Bronchial epithelial cell (primary cell): Measurements from ENCODE around the gene CENPV. TPM values are rescaled to one million over a fixed set of nuclear protein-coding genes. Genes with fewer than 3 reads are reported as not detected.

ENCODE experiments used
- DNase-seq: peaks from one replicate; pipeline ENCODE4 v3.0.0-alpha.2; 2010; ENCODE audit warnings: low read depth
- FAIRE-seq: peaks from 2 replicates; lab custom pipeline; 2011; peaks lifted over from hg19 to GRCh38; lab: Jason Lieb, UNC
- H3K27me3 ChIP-seq: 2 replicates; pipeline ENCODE4 v1.5.1; 2011; ENCODE audit warnings: low read length; ENCODE audit not compliant: control insufficient read depth, insufficient read depth
- H3K36me3 ChIP-seq: 2 replicates; pipeline ENCODE4 v1.5.1; 2011; ENCODE audit warnings: low read length; ENCODE audit not compliant: control insufficient read depth, insufficient read depth
- H3K4me3 ChIP-seq: 2 replicates; pipeline ENCODE4 v1.5.1; 2011; ENCODE audit warnings: mild to moderate bottlenecking, low read depth, low read length, control low read depth
- total RNA-seq: library from RNA; depleted of rRNA; stranded (reverse); fragments of >200 nt; gene quantifications from 2 replicates; pipeline ENCODE4 v1.2.1, GENCODE V29; 2014
- TF ChIP-seq, protein P1 (sequence below): IDR thresholded peaks from 2 replicates; pipeline ENCODE4 v1.5.1; 2011; ENCODE audit warnings: mild to moderate bottlenecking, moderate library complexity, low read length, control low read depth, inconsistent platforms; ENCODE audit not compliant: insufficient read depth, severe bottlenecking

CENPV gene
- total RNA-seq, 1 donor from 2014 or later = 17.4 TPM

DNA sequence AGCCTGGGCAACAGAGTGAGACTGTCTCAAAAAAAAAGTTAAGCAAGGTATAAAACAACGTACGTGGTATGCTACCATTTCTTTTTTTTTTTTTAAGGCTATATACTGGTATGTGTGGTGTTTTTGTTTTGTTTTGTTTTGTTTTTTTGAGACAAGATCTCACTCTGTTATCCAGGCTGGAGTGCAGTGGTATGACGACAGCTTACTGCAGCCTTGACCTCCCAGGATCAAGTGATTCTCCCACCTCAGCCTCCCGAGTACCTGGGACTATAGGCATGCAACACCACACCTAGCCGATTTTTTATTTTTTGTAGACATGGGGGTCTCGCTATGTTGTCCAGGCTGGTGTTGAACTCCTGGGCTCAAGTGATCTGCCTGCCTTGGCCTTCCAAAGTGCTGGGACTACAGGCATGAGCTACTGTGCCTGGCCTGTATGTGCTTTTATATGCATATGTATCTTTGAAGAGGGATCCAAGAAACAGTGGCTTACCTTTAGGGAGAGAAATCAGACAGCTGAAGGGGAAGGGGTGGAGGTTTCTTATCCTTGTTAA is 6.5 kb downstream of the CENPV start:
- Histone ChIP-seq H3K4me3 (no peak overlapping the region), H3K36me3 (no peaks in the 10 kb centered on the region), H3K27me3 (no peaks in the 10 kb centered on the region)
- TF ChIP-seq, protein P1, sequence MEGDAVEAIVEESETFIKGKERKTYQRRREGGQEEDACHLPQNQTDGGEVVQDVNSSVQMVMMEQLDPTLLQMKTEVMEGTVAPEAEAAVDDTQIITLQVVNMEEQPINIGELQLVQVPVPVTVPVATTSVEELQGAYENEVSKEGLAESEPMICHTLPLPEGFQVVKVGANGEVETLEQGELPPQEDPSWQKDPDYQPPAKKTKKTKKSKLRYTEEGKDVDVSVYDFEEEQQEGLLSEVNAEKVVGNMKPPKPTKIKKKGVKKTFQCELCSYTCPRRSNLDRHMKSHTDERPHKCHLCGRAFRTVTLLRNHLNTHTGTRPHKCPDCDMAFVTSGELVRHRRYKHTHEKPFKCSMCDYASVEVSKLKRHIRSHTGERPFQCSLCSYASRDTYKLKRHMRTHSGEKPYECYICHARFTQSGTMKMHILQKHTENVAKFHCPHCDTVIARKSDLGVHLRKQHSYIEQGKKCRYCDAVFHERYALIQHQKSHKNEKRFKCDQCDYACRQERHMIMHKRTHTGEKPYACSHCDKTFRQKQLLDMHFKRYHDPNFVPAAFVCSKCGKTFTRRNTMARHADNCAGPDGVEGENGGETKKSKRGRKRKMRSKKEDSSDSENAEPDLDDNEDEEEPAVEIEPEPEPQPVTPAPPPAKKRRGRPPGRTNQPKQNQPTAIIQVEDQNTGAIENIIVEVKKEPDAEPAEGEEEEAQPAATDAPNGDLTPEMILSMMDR = no peak
- DNase-seq (no peak), FAIRE-seq (no peak)

DNA sequence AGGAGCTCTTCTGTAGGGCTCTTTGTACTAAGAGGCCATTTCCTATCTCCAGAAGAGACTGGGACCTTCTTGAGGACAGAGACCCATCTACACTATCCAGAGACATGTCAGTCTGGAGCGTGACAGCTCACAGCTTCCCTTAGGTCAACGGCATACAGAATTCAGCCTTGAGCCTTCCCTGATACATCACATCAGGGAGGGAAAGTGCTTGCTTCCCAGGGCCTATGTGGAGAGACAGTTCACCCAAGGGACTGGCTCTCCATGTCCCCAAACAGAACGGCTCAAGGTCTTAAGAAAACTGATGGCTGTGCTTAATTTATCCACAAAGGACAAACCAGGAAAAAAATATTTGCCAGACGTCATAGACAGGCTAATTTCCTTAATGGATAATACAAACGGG is 7.7 kb downstream of the CENPV start:
- Histone ChIP-seq H3K27me3 (no peaks in the 10 kb centered on the region), H3K4me3 (no peak overlapping the region), H3K36me3 (no peaks in the 10 kb centered on the region)
- DNase-seq = no peak
- no peak for FAIRE-seq
- TF ChIP-seq, protein P1 = no peak

DNA sequence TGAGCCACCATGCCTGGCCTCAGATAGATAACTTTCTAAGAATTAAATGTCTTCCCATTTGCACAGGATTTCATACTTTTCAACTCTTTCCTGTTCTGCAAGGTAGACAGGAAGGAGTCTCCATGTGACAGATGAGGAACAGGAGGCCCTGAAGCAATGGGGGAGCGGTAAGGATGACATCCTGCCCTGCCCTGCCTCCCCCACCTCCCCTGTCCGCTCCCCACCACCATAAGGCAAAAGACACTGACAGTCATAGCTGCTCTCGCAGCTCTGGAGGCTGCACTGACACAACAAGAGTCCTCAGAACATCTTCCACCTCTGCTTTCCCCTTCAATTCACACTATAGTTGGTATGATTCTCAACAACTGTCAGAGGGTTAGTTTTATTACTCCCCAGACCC is 9.7 kb downstream of the CENPV start:
- Histone ChIP-seq H3K4me3 (no peak overlapping the region), H3K27me3 (no peaks in the 10 kb centered on the region), H3K36me3 (no peaks in the 10 kb centered on the region)
- DNase-seq = no peak
- FAIRE-seq = no peak
- TF ChIP-seq, protein P1 = no peak

DNA sequence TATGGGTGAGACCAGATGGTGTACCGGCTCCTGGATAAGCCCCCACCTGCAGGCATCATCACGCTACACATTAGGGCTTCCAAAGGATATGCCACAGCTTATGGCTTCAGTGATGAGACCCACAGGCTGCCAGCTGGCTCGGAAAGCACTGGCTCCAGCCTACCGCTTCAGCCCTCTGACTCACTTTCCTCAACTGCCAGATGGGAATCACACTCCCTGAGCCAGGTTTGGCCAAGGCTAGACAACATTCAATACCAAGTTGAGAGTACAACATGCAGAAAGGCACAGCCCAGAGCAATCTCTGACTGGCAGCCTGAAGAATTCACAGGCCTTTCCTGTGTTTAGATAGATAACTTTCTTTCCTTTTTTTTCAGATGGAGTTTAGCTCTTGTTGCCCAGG is 10.3 kb downstream of the CENPV start:
- Histone ChIP-seq H3K36me3 (no peaks in the 10 kb centered on the region), H3K4me3 (no peak overlapping the region), H3K27me3 (no peaks in the 10 kb centered on the region)
- DNase-seq (no peak), FAIRE-seq (peak; percentile 7)
- TF ChIP-seq, protein P1 = no peak

DNA sequence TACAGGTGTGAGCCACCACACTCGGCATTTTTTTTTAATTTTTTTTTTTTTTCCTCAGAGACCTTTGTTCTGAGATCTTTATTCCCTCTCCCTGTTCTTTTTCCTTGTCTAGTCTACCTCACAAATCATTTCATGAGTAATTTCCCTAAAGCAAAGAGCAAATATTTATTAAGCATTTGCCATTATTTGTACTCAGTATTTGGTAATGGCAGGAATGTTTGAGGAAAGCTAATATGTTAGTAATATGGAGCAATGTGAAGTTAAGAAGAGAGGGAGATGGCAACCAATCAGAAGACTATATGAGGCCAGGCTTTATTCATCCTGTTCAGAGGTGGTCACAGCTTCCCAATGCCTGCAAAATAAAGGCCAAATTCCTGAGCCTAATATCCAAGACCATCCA is 13.3 kb downstream of the CENPV start:
- H3K4me3 ChIP-seq = no peak overlapping the region
- no peak for FAIRE-seq
- DNase-seq = peak; percentile 10
- TF ChIP-seq, protein P1 = no peak
- no peaks in the 10 kb centered on the region for H3K36me3 ChIP-seq
- H3K27me3 ChIP-seq = no peaks in the 10 kb centered on the region

DNA sequence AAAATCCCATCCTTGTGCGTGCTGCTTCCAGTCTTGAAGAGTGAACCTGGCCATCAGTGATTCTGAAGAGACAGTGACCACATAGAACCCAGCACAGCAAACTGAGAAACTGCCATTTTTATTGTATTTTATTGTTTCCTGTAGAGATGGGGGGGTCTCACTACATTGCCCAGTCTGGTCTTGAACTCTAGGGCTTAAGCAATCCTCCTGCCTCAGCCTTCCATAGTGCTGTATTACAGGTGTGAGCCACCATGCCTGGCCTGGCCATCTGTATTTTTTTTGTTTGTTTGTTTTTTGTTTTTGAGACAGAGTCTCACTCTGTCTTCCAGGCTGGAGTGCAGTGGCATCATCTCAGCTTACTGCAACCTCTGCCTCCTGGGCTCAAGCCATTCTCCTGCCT is 13.9 kb downstream of the CENPV start:
- Histone ChIP-seq H3K27me3 (no peaks in the 10 kb centered on the region), H3K36me3 (no peaks in the 10 kb centered on the region), H3K4me3 (no peak overlapping the region)
- TF ChIP-seq, protein P1 = no peak
- FAIRE-seq (no peak), DNase-seq (no peak)
